Stimulated activated effector memory CD8-positive, alpha-beta T cell treated with anti-CD3 and anti-CD28 coated beads, Interleukin-12 subunit alpha, Interleukin-12 subunit beta, amount 100 ng/mL, for 72 hours (primary cell): Measurements from ENCODE around the gene DPH2.

ENCODE experiments used
- ATAC-seq: fragments of 150-1000 bp; cut with Tn5 transposase; 2 replicates; pipeline ENCODE4 v1.10.0; 2021
- DNase-seq, 2 donors: peaks; one replicate each; pipeline ENCODE4 v3.0.0; 2021 to 2022; ENCODE audit warnings: low spot score in 2 of 2
- H3K27ac Mint-ChIP-seq: one replicate; pipeline ENCODE4 v1.8.0; 2022; ENCODE audit warnings: mild to moderate bottlenecking, mixed read lengths
- H3K36me3 Mint-ChIP-seq: one replicate; pipeline ENCODE4 v1.8.0; 2022; ENCODE audit warnings: mild to moderate bottlenecking, mixed read lengths
- H3K4me1 Mint-ChIP-seq: one replicate; pipeline ENCODE4 v1.8.0; 2022; ENCODE audit warnings: mixed read lengths
- H3K4me3 Mint-ChIP-seq: one replicate; pipeline ENCODE4 v1.8.0; 2022; ENCODE audit warnings: mild to moderate bottlenecking, mixed read lengths
- H3K9me3 Mint-ChIP-seq: one replicate; pipeline ENCODE4 v1.8.0; 2022; ENCODE audit warnings: mixed read lengths

Gene DPH2

GRCh38 chr1:43937179-43937865 lies 32.5 kb upstream of the DPH2 start:
- Mint-ChIP-seq H3K4me1 (peaks cover 18% of the 10 kb centered on the region), H3K27ac (no peak overlapping the region), H3K9me3 (no peaks in the 10 kb centered on the region), H3K4me3 (peak overlapping the region; percentile 37), H3K36me3 (peaks cover 9% of the 10 kb centered on the region)
- ATAC-seq: no peak
- DNase-seq: no peak

GRCh38 chr1:43938383-43938782 lies 31.4 kb upstream of the DPH2 start:
- Mint-ChIP-seq H3K27ac (peak overlapping the region; percentile 38), H3K4me1 (peaks cover 20% of the 10 kb centered on the region), H3K4me3 (no peak overlapping the region), H3K9me3 (no peaks in the 10 kb centered on the region), H3K36me3 (peaks cover 9% of the 10 kb centered on the region)
- no peak for ATAC-seq
- no peak for DNase-seq

DNA sequence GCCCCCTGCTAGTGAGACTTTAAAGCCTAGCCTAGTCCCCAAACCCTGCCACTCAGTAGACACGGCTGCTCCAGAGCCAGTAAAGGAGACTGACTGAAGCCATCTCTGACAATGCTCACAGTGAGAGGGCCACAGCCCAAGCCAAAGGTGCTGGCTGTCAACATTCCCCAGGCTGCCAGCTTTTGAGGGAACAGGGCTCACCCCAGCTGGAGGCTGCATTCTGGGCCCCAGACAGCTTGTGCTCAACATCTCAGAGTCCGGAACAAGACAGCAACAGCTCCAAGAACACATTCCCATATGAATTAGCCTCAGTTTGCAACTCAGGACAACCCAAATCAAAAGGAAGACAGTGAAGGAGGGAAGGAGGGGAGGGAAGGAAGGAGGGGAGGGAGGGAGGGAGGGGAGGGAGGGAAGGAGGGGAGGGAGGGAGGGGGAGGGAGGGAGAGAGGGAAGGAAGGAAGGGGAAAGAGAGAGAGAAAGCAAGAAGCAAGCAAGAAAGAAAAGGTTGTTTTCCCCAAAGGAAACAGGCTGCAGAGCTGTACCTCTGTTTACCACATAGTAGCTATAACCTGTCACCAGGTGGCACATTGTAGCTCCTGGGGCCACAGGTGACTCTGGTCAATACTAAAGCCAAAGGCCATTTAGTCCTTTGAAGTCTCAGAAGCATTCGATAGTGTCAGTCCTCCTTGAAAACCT lies 30.8 kb upstream of the DPH2 start:
- Mint-ChIP-seq H3K27ac (peak overlapping the region; percentile 38), H3K9me3 (no peaks in the 10 kb centered on the region), H3K4me3 (no peak overlapping the region), H3K4me1 (peaks cover 17% of the 10 kb centered on the region), H3K36me3 (peaks cover 9% of the 10 kb centered on the region)
- ATAC-seq (no peak), DNase-seq (no peak)

DNA sequence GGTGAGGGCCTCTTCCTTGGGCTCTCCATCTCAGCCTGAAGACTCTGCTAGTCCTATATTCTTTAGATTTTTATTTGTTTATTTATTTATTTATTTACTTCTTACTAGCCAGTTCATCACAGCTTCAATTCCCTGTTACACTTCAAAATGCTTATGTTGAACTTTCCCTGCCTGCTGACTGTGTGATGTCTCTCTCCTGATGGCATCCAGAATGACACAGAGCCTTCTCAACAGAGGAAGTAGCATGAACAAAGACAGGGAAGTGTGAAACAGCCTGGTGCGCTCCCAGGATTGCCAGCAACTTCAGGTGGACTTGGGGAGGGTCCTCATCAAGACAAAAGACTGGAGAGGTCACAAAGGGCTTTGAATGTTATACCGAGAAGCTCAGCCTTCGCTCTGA lies 27.4 kb upstream of the DPH2 start:
- DNase-seq (no peak), ATAC-seq (no peak)
- Mint-ChIP-seq H3K4me3 (no peak overlapping the region), H3K9me3 (no peaks in the 10 kb centered on the region), H3K36me3 (peaks cover 20% of the 10 kb centered on the region), H3K27ac (peak overlapping the region; percentile 36), H3K4me1 (peaks cover 35% of the 10 kb centered on the region)

GRCh38 chr1:43944860-43945259 lies 24.9 kb upstream of the DPH2 start:
- no peaks in the 10 kb centered on the region for H3K9me3 Mint-ChIP-seq
- peaks cover 20% of the 10 kb centered on the region for H3K36me3 Mint-ChIP-seq
- H3K4me1 Mint-ChIP-seq: peaks cover 49% of the 10 kb centered on the region
- DNase-seq: no peak
- peak overlapping the region; percentile 99 for H3K27ac Mint-ChIP-seq
- no peak for ATAC-seq
- peak overlapping the region; percentile 93 for H3K4me3 Mint-ChIP-seq

- DNase-seq (no peak), ATAC-seq (no peak)
- peaks cover 57% of the 10 kb centered on the region for H3K4me1 Mint-ChIP-seq
- H3K4me3 Mint-ChIP-seq: peak overlapping the region; percentile 93
- H3K9me3 Mint-ChIP-seq: no peaks in the 10 kb centered on the region
- peak overlapping the region; percentile 99 for H3K27ac Mint-ChIP-seq
- H3K36me3 Mint-ChIP-seq: peaks cover 20% of the 10 kb centered on the region
Observed at GRCh38 chr1:43945674-43946235, 24.1 kb upstream of the DPH2 start.

DNA sequence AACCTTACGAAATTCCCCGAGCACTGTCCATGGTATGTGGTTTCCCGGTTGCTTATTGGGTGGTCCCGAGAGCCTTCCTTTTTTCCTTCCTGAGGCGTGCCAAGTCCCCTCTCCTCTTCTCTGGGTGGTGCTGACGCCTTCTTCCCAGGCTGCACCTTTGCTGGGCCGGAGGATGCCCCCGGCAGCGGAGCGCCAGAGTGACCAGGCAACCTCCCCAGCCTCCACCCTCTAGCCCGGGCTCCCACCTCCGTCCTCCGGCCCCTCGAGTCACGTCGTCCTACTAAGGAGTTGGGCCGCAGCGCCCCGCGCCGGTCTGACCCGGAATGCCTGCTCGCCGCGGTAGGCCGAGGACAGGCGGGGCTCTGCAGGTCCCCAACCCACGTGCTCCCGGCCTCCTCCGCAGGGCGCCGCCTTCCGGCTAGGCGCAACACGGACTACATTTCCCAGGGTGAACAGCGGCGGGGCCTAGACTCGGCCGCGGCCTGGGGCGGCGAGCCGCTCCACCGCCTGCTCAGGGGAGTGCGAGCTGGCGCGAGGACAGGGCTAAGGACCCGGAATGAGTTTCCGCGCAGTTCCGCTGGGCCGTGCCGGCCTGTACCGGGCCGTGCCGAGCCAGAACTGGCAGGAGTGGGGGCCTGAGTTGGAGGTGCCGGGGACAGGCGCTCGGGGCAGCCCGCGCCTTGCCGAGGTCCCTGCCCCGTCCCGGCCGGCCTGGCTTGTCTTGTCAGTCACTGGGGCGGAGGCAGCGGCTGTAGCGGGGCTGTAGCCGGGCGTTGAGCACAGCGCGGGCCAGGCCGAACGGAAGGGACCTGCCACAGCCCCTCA lies 23.4 kb upstream of the DPH2 start, which contains the start of gene IPO13:
Gene IPO13, plus strand, starts transcription at position 715 of the 825 bp plus-strand sequence. CDS start 651 bp downstream, outside the sequence.
- Mint-ChIP-seq H3K27ac (peak within 1 kb of the TSS; percentile 99), H3K36me3 (peaks cover 20% of the 10 kb centered on the region), H3K4me3 (peak within 1 kb of the TSS; percentile 93), H3K9me3 (no peaks in the 10 kb centered on the region), H3K4me1 (peaks cover 64% of the 10 kb centered on the region)
- peak; percentile 98 to 99 for DNase-seq
- ATAC-seq: peak; percentile 97

DNA sequence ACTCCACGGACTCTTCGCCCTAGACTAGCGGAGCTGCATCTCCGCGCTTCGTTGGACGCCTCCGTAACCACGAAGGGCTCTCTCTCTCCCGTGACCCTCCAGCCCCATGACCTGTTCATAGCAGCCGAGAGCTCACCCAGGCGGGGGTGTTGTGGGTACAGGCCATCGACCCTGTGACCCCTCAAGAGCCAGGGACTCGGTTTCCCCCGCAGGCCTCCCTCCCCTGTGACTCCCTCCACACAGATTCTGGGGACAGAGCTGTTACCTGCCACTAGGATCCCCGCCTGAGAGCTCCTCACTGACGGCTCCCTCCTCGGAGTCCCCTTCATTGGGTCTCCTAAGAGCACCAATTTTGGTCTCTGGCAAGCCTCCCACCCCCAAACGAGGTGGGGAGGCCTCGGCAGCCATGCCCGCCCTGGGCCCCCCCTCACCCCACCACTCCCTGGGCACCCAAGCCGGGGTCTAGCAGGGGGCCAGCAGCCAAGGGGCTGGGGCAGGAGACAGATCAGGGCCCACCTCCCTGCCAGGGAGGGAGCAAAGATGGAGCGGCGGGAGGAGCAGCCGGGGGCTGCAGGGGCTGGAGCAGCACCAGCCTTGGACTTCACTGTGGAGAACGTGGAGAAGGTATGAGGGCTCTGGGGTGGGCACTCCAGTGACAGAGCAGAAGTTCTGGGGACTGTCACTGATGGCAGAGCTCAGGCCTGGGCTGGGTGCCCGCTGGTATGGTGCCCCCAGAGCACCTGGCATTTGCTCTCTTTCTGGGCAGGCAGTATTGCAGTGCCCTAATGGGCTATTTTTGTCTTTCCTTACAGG lies 22.5 kb upstream of the DPH2 start:
- no peak for DNase-seq
- Mint-ChIP-seq H3K27ac (peak overlapping the region; percentile 99), H3K9me3 (no peaks in the 10 kb centered on the region), H3K4me1 (peaks cover 66% of the 10 kb centered on the region), H3K36me3 (peaks cover 20% of the 10 kb centered on the region), H3K4me3 (peak overlapping the region; percentile 93)
- ATAC-seq: no peak

GRCh38 chr1:43947874-43948437 lies 21.9 kb upstream of the DPH2 start:
- H3K9me3 Mint-ChIP-seq: no peaks in the 10 kb centered on the region
- DNase-seq (no peak), ATAC-seq (no peak)
- peaks cover 60% of the 10 kb centered on the region for H3K4me1 Mint-ChIP-seq
- H3K4me3 Mint-ChIP-seq: peak overlapping the region; percentile 93
- peaks cover 20% of the 10 kb centered on the region for H3K36me3 Mint-ChIP-seq
- peak overlapping the region; percentile 99 for H3K27ac Mint-ChIP-seq

DNA sequence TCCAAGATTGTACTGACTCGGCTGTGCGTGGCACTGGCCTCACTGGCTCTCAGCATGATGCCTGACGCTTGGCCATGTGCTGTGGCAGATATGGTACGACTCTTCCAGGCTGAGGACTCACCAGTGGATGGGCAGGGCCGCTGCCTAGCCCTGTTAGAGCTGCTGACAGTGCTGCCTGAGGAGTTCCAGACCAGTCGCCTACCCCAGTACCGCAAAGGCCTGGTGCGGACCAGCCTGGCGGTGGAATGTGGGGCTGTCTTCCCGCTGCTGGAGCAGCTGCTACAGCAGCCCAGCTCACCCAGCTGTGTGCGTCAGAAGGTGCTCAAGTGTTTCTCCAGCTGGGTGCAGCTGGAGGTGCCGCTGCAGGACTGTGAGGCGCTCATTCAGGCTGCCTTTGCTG lies 20.1 kb upstream of the DPH2 start:
- Mint-ChIP-seq H3K36me3 (peaks cover 11% of the 10 kb centered on the region), H3K4me1 (peaks cover 53% of the 10 kb centered on the region), H3K4me3 (no peak overlapping the region), H3K9me3 (no peaks in the 10 kb centered on the region), H3K27ac (no peak overlapping the region)
- no peak for ATAC-seq
- no peak for DNase-seq

- no peak overlapping the region for H3K4me3 Mint-ChIP-seq
- H3K36me3 Mint-ChIP-seq: peaks cover 2% of the 10 kb centered on the region
- H3K4me1 Mint-ChIP-seq: peaks cover 37% of the 10 kb centered on the region
- peak overlapping the region; percentile 29 for H3K27ac Mint-ChIP-seq
- ATAC-seq (no peak), DNase-seq (no peak)
- no peaks in the 10 kb centered on the region for H3K9me3 Mint-ChIP-seq
Observed at GRCh38 chr1:43951021-43951985, 18.5 kb upstream of the DPH2 start.

- H3K27ac Mint-ChIP-seq: no peak overlapping the region
- DNase-seq: no peak
- no peak for ATAC-seq
- peaks cover 9% of the 10 kb centered on the region for H3K36me3 Mint-ChIP-seq
- H3K4me3 Mint-ChIP-seq: no peak overlapping the region
- H3K4me1 Mint-ChIP-seq: peaks cover 27% of the 10 kb centered on the region
- no peaks in the 10 kb centered on the region for H3K9me3 Mint-ChIP-seq
Observed at GRCh38 chr1:43952731-43953346, 17.0 kb upstream of the DPH2 start.

GRCh38 chr1:43953361-43953760 lies 16.4 kb upstream of the DPH2 start:
- ATAC-seq: no peak
- H3K36me3 Mint-ChIP-seq: peaks cover 11% of the 10 kb centered on the region
- H3K4me3 Mint-ChIP-seq: no peak overlapping the region

More at GRCh38 chr1:43953361-43953760, 16.4 kb upstream of the DPH2 start:
- Mint-ChIP-seq H3K9me3 (no peaks in the 10 kb centered on the region), H3K27ac (no peak overlapping the region), H3K4me1 (peaks cover 22% of the 10 kb centered on the region)
- DNase-seq: no peak
